Suprapubic skin (tissue), 4 donors: ENCODE results near the gene MTAP. TPM values are rescaled to one million over a fixed set of nuclear protein-coding genes. Genes with fewer than 3 reads are reported as not detected.

Experiments used
- DNase-seq, 2 donors: peaks; one replicate each; pipeline ENCODE4 v3.0.0-alpha.2; 2019; ENCODE audit warnings: low spot score in 2 of 2
- H3K27ac ChIP-seq: fragments of 200-600 bp; sonication (generic); one replicate; pipeline ENCODE4 v1.5.1; 2019
- H3K27me3 ChIP-seq: fragments of 200-600 bp; sonication (generic); one replicate; pipeline ENCODE4 v1.5.1; 2019
- H3K36me3 ChIP-seq: fragments of 200-600 bp; sonication (generic); one replicate; pipeline ENCODE4 v1.5.1; 2019
- H3K4me1 ChIP-seq: fragments of 200-600 bp; sonication (generic); one replicate; pipeline ENCODE4 v1.5.1; 2019
- H3K4me3 ChIP-seq: fragments of 200-600 bp; sonication (generic); one replicate; pipeline ENCODE4 v1.5.1; 2019; ENCODE audit warnings: mild to moderate bottlenecking
- H3K9me3 ChIP-seq: fragments of 200-600 bp; sonication (generic); one replicate; pipeline ENCODE4 v1.5.1; 2019
- EP300 ChIP-seq: sonication (generic); formaldehyde crosslinking; IDR thresholded peaks from one replicate; pipeline ENCODE4 v1.6.1; 2017; ENCODE audit warnings: antibody characterized with exemption
- POLR2A ChIP-seq, 2 donors: fragments of 450-650 bp; IDR thresholded peaks; one replicate each; pipeline ENCODE4 v1.6.1; 2017; ENCODE audit warnings: antibody characterized with exemption in 2 of 2, mild to moderate bottlenecking in 2 of 2, moderate library complexity in 2 of 2
- POLR2AphosphoS5 ChIP-seq, 3 donors: sonication (generic); formaldehyde crosslinking; IDR thresholded peaks; one replicate each; pipeline ENCODE4 v1.6.1; 2017; ENCODE audit warnings: antibody characterized with exemption in 3 of 3
- WGBS: methylation state at CpG from one replicate; pipeline ENCODE4 v1.1.5; 2018; 5-methylcytosine and 5-hydroxymethylcytosine counted together
- total RNA-seq, 4 donors: library from RNA; depleted of rRNA; stranded (reverse); fragments of >200 nt; gene quantifications; one replicate each; pipeline ENCODE4 v1.1.0, GENCODE V29; 2016
- TF ChIP-seq, protein P1 (sequence below), 2 donors: fragments of 200-600 bp in 1 of 2; fragments of 450-650 bp in 1 of 2; sonication (generic) in 1 of 2; IDR thresholded peaks; one replicate each; pipeline ENCODE4 v1.5.1; 2016 to 2019; ENCODE audit warnings: antibody characterized with exemption in 2 of 2, mild to moderate bottlenecking in 1 of 2, moderate library complexity in 1 of 2

MTAP gene
- total RNA-seq, 4 donors from 2014 or later: 15.2 to 24.9 (median 22.1) TPM

DNA sequence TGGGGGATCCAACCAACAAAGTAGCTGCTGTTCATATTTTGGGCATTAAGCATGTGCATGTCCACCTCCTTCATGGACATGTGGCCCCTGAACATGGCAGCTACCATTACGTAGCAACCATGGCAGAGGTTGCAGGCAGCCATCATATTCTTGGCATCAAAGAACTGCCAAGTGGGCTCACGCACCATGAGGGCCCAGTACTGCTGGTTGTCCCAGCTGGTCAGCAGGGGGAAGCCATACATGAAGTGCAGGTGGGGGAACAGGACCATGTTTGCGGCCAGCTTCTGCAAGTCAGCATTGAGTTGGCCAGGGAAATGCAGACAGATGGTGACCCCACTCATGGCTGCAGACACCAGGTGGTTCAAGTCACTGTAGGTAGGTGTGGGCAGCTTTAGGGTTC is 9.5 kb downstream of the MTAP start:
- DNase-seq: no peak
- whole genome bisulfite sequencing: 100% methylated on average over 2 of the region's 3 CpGs
- Histone ChIP-seq H3K27ac (no peak overlapping the region), H3K36me3 (peaks cover 38% of the 10 kb centered on the region), H3K9me3 (no peaks in the 10 kb centered on the region), H3K4me1 (peaks cover 27% of the 10 kb centered on the region), H3K4me3 (no peak overlapping the region), H3K27me3 (no peaks in the 10 kb centered on the region)
- TF ChIP-seq POLR2AphosphoS5 (IDR thresholded peaks at IDR 0.05) (no peak), POLR2A (IDR thresholded peaks at IDR 0.05) (no peak), EP300 (no peak)
- TF ChIP-seq, protein P1, sequence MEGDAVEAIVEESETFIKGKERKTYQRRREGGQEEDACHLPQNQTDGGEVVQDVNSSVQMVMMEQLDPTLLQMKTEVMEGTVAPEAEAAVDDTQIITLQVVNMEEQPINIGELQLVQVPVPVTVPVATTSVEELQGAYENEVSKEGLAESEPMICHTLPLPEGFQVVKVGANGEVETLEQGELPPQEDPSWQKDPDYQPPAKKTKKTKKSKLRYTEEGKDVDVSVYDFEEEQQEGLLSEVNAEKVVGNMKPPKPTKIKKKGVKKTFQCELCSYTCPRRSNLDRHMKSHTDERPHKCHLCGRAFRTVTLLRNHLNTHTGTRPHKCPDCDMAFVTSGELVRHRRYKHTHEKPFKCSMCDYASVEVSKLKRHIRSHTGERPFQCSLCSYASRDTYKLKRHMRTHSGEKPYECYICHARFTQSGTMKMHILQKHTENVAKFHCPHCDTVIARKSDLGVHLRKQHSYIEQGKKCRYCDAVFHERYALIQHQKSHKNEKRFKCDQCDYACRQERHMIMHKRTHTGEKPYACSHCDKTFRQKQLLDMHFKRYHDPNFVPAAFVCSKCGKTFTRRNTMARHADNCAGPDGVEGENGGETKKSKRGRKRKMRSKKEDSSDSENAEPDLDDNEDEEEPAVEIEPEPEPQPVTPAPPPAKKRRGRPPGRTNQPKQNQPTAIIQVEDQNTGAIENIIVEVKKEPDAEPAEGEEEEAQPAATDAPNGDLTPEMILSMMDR (IDR thresholded peaks at IDR 0.05): no peak

GRCh38 chr9:21812415-21812814 is 10.0 kb downstream of the MTAP start:
- DNase-seq: no peak
- peaks cover 27% of the 10 kb centered on the region for H3K4me1 ChIP-seq
- no peaks in the 10 kb centered on the region for H3K27me3 ChIP-seq
- 80% methylated on average over 2 of the region's 2 CpGs for WGBS
- no peak overlapping the region for H3K4me3 ChIP-seq
- peaks cover 43% of the 10 kb centered on the region for H3K36me3 ChIP-seq
- no peak overlapping the region for H3K27ac ChIP-seq
- no peak for TF ChIP-seq POLR2AphosphoS5 (IDR thresholded peaks at IDR 0.05)
- no peaks in the 10 kb centered on the region for H3K9me3 ChIP-seq

- Histone ChIP-seq H3K36me3 (peaks cover 49% of the 10 kb centered on the region), H3K27me3 (no peaks in the 10 kb centered on the region), H3K27ac (no peak overlapping the region), H3K4me3 (no peak overlapping the region), H3K9me3 (no peaks in the 10 kb centered on the region), H3K4me1 (peaks cover 27% of the 10 kb centered on the region)
- TF ChIP-seq, protein P1 (IDR thresholded peaks at IDR 0.05): peak; percentile 81 to 82
- no peak for TF ChIP-seq EP300
- 71% methylated on average over 5 of the region's 5 CpGs for WGBS
- peak in 1 of 2 donors; percentile 75 for DNase-seq
Measured at GRCh38 chr9:21812946-21813568, 10.6 kb downstream of the MTAP start.

DNA sequence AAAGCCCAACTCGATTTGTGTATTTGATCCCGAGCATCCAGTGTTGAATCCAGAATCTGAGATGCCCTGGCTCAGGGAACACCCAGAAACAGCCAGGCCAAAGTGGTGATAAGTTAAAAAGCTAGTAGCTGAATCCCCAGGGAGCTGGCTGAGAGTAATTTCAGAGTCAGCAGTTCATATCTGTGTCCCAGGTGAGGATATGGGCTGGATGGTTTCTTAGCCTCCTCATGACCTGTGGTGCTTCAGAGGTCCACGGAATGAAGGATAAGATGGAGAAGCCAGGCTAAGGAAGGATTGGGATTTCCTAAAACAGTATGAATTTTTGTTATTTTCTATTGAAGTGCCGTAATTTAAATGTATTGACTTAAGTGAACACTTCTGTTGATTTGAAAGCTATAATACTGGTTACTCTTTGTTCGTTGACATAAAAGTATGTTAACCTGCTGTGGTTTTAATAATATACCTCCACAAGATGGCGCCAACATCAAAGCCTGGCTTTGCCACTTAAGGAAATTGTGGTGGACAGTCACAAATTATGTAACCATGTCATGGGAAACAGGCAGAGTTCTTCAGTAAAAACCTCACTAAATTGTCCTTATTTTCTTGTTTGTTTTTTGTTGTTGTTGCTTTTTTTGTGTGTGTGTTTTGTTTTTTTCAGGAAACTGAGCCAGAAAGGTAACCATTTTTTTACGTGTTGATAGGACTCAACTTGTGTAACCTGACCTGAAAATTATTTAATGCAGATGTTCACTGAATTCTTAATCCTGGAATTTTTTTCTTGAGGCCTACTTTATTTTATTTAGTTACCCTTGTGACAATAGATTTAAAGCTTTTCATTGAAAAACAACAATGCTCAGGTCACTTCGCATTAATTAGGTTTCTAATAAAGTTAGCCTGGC is 11.4 kb downstream of the MTAP start:
- 52% methylated on average over 8 of the region's 8 CpGs for WGBS
- Histone ChIP-seq H3K27ac (no peak overlapping the region), H3K36me3 (peaks cover 55% of the 10 kb centered on the region), H3K4me1 (peaks cover 27% of the 10 kb centered on the region), H3K4me3 (no peak overlapping the region), H3K27me3 (no peaks in the 10 kb centered on the region), H3K9me3 (no peaks in the 10 kb centered on the region)
- DNase-seq: no peak
- no peak for TF ChIP-seq EP300
- TF ChIP-seq, protein P1 (IDR thresholded peaks at IDR 0.05): peak; percentile 60 to 71

DNA sequence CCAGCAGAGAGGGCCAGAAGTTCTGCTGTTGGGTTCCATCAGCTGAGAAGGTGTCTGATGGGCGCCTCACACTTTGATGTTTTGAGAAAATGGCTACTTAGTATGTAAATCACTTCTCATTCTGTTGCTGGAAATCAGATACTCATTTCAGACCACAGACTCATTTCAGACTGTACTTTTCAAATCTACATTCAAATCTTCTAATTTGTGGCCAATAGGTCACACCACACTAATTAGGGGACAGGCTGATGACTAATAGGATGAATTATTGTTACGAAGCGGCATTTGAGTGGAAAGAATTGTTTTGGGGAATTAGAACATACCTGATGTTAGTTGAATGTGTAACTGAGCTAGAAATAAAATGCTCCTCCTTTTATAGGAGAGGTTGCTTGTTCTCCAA is 13.2 kb downstream of the MTAP start:
- no peaks in the 10 kb centered on the region for H3K9me3 ChIP-seq
- 100% methylated on average over 3 of the region's 3 CpGs for WGBS
- DNase-seq: no peak
- H3K4me3 ChIP-seq: no peak overlapping the region
- H3K27ac ChIP-seq: no peak overlapping the region
- TF ChIP-seq EP300: no peak
- TF ChIP-seq POLR2AphosphoS5 (IDR thresholded peaks at IDR 0.05): no peak
- TF ChIP-seq, protein P1 (IDR thresholded peaks at IDR 0.05): no peak
- TF ChIP-seq POLR2A (IDR thresholded peaks at IDR 0.05): no peak
- H3K4me1 ChIP-seq: peaks cover 23% of the 10 kb centered on the region
- H3K27me3 ChIP-seq: no peaks in the 10 kb centered on the region
- H3K36me3 ChIP-seq: peaks cover 62% of the 10 kb centered on the region
